Measurements from ENCODE around the gene MGAT1. TPM values are rescaled to one million over a fixed set of nuclear protein-coding genes. Genes with fewer than 3 reads are reported as not detected.

Gene MGAT1
- total RNA-seq, 1 experiment from 2014 or later, result 93.6 TPM

- no peak for TF ChIP-seq HMGXB4 (CRISPR knock-in tag; IDR thresholded peaks at IDR 0.05)
Measured at GRCh38 chr5:180816608-180817534, 14.3 kb upstream of the MGAT1 start (continued).

- 0 out of 2 replicates have a peak overlapping the region, but pooled peaks have one; percentile 37 for H3K27ac Mint-ChIP-seq
- no peak overlapping the region for H3K4me3 Mint-ChIP-seq
- no peak for TF ChIP-seq ZNF425 (CRISPR knock-in tag; conservative IDR thresholded peaks at IDR 0.05)
- TF ChIP-seq MLX (CRISPR knock-in tag; IDR thresholded peaks at IDR 0.05), result no peak
- TF ChIP-seq USF1 (CRISPR knock-in tag; IDR thresholded peaks at IDR 0.05), result no peak
- no peak for TF ChIP-seq FOXK1 (CRISPR knock-in tag; IDR thresholded peaks at IDR 0.05)
- TF ChIP-seq ATF1 (CRISPR knock-in tag; IDR thresholded peaks at IDR 0.05), result no peak
- no peak for TF ChIP-seq NFE2L1 (CRISPR knock-in tag; IDR thresholded peaks at IDR 0.05)
- no peak for TF ChIP-seq USF2 (CRISPR knock-in tag; IDR thresholded peaks at IDR 0.05)
- TF ChIP-seq PRDM15 (CRISPR knock-in tag; IDR thresholded peaks at IDR 0.05), result no peak
- TF ChIP-seq FOXP1 (CRISPR knock-in tag; IDR thresholded peaks at IDR 0.05; ENCODE audit: borderline replicate concordance), result no peak
- TF ChIP-seq MYBL2 (CRISPR knock-in tag; IDR thresholded peaks at IDR 0.05), result no peak
- TF ChIP-seq CREM (CRISPR knock-in tag; IDR thresholded peaks at IDR 0.05), result no peak
- TF ChIP-seq E2F4 (CRISPR knock-in tag; IDR thresholded peaks at IDR 0.05; ENCODE audit: borderline replicate concordance, low read depth), result no peak
- no peak for TF ChIP-seq MXD4 (CRISPR knock-in tag; IDR thresholded peaks at IDR 0.05; ENCODE audit: borderline replicate concordance)
- TF ChIP-seq ERG (CRISPR knock-in tag; IDR thresholded peaks at IDR 0.05), result no peak
- no peak for TF ChIP-seq ATF2 (CRISPR knock-in tag; IDR thresholded peaks at IDR 0.05; ENCODE audit: borderline replicate concordance, low read depth)
- TF ChIP-seq IRF2 (CRISPR knock-in tag; IDR thresholded peaks at IDR 0.05; ENCODE audit: borderline replicate concordance, low read depth), result no peak
- no peak for TF ChIP-seq IRF1 (CRISPR knock-in tag; IDR thresholded peaks at IDR 0.05)
Measured at GRCh38 chr5:180815293-180815917, 12.8 kb upstream of the MGAT1 start.

More at GRCh38 chr5:180815293-180815917, 12.8 kb upstream of the MGAT1 start:
- ChIA-PET POLR2A (no interaction called here), CTCF (no interaction called here)
- no peaks in the 10 kb centered on the region for H3K36me3 Mint-ChIP-seq
- H3K27me3 Mint-ChIP-seq (ENCODE audit: low read depth), result peaks cover 3% of the 10 kb centered on the region; the same call in 1 of the 2 replicates
- H3K9me3 Mint-ChIP-seq, result no peaks in the 10 kb centered on the region
- DNase-seq (ENCODE audit: low spot score) (no peak), ATAC-seq (no peak)
- H3K4me1 Mint-ChIP-seq, result peaks cover 38% of the 10 kb centered on the region
